Neural progenitor cell (in vitro differentiated cells): ENCODE results near the gene CAPN14. TPM values are rescaled to one million over a fixed set of nuclear protein-coding genes. Genes with fewer than 3 reads are reported as not detected.

Experiments
- DNase-seq: peaks from one replicate; pipeline ENCODE4 v3.0.0-alpha.2; 2016; ENCODE audit warnings: low spot score
- H2AFZ ChIP-seq: fragments of 200-600 bp; sonication (generic); replicated peaks from 2 replicates; pipeline ENCODE4 v1.6.1; 2016; ENCODE audit warnings: antibody characterized with exemption
- H3F3A ChIP-seq: fragments of 200-600 bp; sonication (generic); 2 replicates; pipeline ENCODE4 v1.6.1; 2016; ENCODE audit warnings: antibody characterized with exemption, low read depth
- H3K27ac ChIP-seq: fragments of 200-600 bp; sonication (generic); 2 replicates; pipeline ENCODE4 v1.5.1; 2016; ENCODE audit warnings: mild to moderate bottlenecking
- H3K27me3 ChIP-seq: fragments of 200-600 bp; sonication (generic); 2 replicates; pipeline ENCODE4 v1.6.1; 2016; ENCODE audit warnings: mild to moderate bottlenecking, moderate library complexity
- H3K36me3 ChIP-seq: fragments of 200-600 bp; sonication (generic); 2 replicates; pipeline ENCODE4 v1.5.1; 2016
- H3K4me1 ChIP-seq: fragments of 200-600 bp; sonication (generic); 2 replicates; pipeline ENCODE4 v1.6.1; 2016; ENCODE audit warnings: mixed run types
- H3K4me2 ChIP-seq: fragments of 200-600 bp; sonication (generic); 2 replicates; pipeline ENCODE4 v1.6.1; 2016
- H3K4me3 ChIP-seq: fragments of 200-600 bp; sonication (generic); 2 replicates; pipeline ENCODE4 v1.5.1; 2016
- H3K79me2 ChIP-seq: fragments of 200-600 bp; sonication (generic); 2 replicates; pipeline ENCODE4 v1.6.1; 2016; ENCODE audit warnings: low read depth
- H3K9ac ChIP-seq: fragments of 200-600 bp; sonication (generic); 2 replicates; pipeline ENCODE4 v1.6.1; 2016
- H3K9me3 ChIP-seq: fragments of 200-600 bp; sonication (generic); 2 replicates; pipeline ENCODE4 v1.5.1; 2016; ENCODE audit warnings: low read depth
- H4K20me1 ChIP-seq: fragments of 200-600 bp; sonication (generic); 2 replicates; pipeline ENCODE4 v1.6.1; 2016; ENCODE audit warnings: low read depth
- H3K27ac Mint-ChIP-seq: 3 replicates; pipeline ENCODE4 v1.8.0; 2021; ENCODE audit warnings: mixed read lengths
- H3K27me3 Mint-ChIP-seq: 2 replicates; pipeline ENCODE4 v1.8.0; 2022; ENCODE audit warnings: low read depth, mild to moderate bottlenecking, inconsistent platforms, moderate library complexity, mixed read lengths; ENCODE audit not compliant: insufficient read depth
- H3K36me3 Mint-ChIP-seq: 3 replicates; pipeline ENCODE4 v1.8.0; 2021; ENCODE audit warnings: mixed read lengths
- H3K4me1 Mint-ChIP-seq: 3 replicates; pipeline ENCODE4 v1.8.0; 2021; ENCODE audit warnings: mixed read lengths
- H3K4me3 Mint-ChIP-seq: 3 replicates; pipeline ENCODE4 v1.8.0; 2021; ENCODE audit warnings: mild to moderate bottlenecking, moderate library complexity, mixed read lengths
- H3K9me3 Mint-ChIP-seq: 3 replicates; pipeline ENCODE4 v1.8.0; 2020; ENCODE audit warnings: mixed read lengths
- EZH2 ChIP-seq: fragments of 200-600 bp; sonication (generic); IDR thresholded peaks from 2 replicates; pipeline ENCODE4 v1.6.1; 2017; ENCODE audit warnings: antibody characterized with exemption, mild to moderate bottlenecking, moderate library complexity
- EZH2phosphoT487 ChIP-seq: fragments of 200-600 bp; sonication (generic); IDR thresholded peaks from 2 replicates; pipeline ENCODE4 v1.6.1; 2017; ENCODE audit warnings: antibody characterized with exemption
- total RNA-seq: library from RNA; depleted of rRNA; stranded (reverse); fragments of >200 nt; gene quantifications from 2 replicates; pipeline ENCODE4 v1.2.3, GENCODE V29; 2015; ENCODE audit warnings: low replicate concordance
- TF ChIP-seq, protein P1 (sequence below): fragments of 200-600 bp; sonication (generic); IDR thresholded peaks from 2 replicates; pipeline ENCODE4 v1.5.1; 2017; ENCODE audit warnings: antibody characterized with exemption, mild to moderate bottlenecking

Gene CAPN14
- total RNA-seq, 1 donor from 2014 or later: 0.04 TPM

DNA sequence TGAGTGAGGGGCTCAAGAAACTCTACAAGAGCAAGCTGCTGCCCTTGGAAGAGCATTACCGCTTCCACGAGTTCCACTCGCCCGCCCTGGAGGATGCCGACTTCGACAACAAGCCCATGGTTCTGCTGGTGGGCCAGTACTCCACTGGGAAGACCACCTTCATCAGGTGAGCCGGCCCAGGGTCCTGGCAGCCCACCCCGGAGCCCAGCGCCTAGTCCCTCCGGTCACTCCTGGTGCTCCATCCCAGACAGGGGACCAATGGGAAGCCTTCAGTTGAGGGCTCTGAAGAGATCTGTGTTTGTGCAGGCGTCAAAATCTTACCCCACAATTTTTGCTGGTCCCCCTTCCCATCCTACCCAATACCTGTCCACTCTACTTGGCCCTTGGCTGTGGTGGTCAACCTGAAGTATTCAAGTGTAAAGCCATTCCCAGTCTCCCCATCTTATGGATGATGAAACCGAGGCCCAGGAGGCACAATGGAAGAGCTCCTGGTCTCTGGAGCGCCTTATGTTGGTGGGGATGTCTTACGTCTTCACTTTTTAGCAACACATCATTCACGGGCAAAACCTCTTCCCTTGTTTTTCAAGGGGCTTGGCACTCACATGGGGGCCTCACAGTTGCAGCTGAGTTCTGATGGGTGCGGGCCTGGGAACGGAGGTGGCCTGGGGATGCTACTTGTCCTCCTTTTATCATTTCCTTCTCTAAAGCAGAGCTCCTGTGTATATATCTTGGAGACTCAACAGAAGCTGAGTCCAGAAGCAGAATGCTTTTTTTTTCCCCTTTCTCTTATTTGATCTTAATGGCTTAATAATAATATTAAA, 17.6 kb upstream of the CAPN14 start:
- TF ChIP-seq EZH2phosphoT487: no peak
- no peak for TF ChIP-seq EZH2
- TF ChIP-seq, protein P1, sequence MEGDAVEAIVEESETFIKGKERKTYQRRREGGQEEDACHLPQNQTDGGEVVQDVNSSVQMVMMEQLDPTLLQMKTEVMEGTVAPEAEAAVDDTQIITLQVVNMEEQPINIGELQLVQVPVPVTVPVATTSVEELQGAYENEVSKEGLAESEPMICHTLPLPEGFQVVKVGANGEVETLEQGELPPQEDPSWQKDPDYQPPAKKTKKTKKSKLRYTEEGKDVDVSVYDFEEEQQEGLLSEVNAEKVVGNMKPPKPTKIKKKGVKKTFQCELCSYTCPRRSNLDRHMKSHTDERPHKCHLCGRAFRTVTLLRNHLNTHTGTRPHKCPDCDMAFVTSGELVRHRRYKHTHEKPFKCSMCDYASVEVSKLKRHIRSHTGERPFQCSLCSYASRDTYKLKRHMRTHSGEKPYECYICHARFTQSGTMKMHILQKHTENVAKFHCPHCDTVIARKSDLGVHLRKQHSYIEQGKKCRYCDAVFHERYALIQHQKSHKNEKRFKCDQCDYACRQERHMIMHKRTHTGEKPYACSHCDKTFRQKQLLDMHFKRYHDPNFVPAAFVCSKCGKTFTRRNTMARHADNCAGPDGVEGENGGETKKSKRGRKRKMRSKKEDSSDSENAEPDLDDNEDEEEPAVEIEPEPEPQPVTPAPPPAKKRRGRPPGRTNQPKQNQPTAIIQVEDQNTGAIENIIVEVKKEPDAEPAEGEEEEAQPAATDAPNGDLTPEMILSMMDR: no peak
- Mint-ChIP-seq H3K4me3 (peak overlapping the region; percentile 85), H3K9me3 (no peaks in the 10 kb centered on the region), H3K27ac (no peak overlapping the region), H3K36me3 (no peaks in the 10 kb centered on the region), H3K4me1 (peaks cover 33% of the 10 kb centered on the region), H3K27me3 (peaks cover 6% of the 10 kb centered on the region)
- no peaks in the 10 kb centered on the region for H3K36me3 ChIP-seq
- H3K9ac ChIP-seq: peak overlapping the region; percentile 37
- DNase-seq: no peak
- H2AFZ ChIP-seq: peak overlapping the region; percentile 53
- H3K4me2 ChIP-seq: peak overlapping the region; percentile 93
- peaks cover 6% of the 10 kb centered on the region for H4K20me1 ChIP-seq
- peak overlapping the region; percentile 69 for H3K4me3 ChIP-seq
- H3K79me2 ChIP-seq: peaks cover 5% of the 10 kb centered on the region
- no peak overlapping the region for H3K27ac ChIP-seq
- peaks cover 9% of the 10 kb centered on the region for H3K27me3 ChIP-seq
- peaks cover 10% of the 10 kb centered on the region for H3K4me1 ChIP-seq
- no peaks in the 10 kb centered on the region for H3K9me3 ChIP-seq
- no peaks in the 10 kb centered on the region for H3F3A ChIP-seq

DNA sequence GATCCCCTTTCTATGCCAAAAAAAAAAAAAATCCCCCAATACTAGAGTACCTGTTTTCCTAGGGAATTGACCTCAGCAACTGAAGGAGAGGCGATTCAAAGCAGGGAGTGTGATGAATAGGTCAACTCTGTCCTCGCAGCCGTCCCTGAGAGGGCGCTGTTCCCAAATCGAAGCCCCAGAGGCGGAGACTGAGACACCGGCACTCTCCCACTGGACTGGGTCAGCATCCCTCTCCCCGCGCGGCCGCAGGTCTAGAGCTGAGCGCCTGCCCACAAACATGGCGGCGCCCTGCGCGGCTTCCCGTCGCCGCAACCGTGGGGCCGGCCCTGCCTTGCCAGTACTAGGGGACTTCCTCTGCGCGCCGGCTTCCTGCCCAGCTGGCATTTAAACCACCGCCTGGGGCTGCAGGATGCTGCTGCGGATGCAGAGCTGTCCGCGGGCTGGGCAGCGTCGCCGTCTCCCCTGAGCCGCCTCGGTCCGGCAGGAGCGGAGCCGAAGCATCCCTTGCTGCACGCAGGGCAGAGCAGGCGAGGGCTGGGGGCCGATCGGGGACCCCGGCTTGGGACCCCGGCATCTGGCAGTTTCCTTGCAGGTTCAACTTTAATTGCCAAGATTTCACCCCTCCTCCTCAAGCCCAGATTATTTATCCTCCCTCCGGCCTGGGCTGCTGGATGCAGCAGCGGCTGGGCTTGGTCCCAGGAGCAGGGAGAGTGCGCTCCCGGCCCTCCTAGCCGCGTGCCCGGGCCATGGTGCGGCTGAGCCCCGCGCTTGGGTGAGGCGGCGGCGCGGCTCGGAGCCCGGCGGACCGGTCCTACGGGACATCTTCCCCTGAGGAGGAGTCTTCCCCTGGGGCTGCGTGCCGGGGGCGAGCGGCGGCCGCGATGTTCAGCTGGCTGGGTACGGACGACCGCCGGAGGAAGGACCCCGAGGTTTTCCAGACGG, 16.7 kb upstream of the CAPN14 start, which contains the start of gene EHD3:
TSS of gene EHD3 (plus strand) at position 412 of the 942 bp plus-strand sequence. CDS start at position 882, 470 bp downstream.
- Mint-ChIP-seq H3K9me3 (no peaks in the 10 kb centered on the region), H3K36me3 (no peaks in the 10 kb centered on the region), H3K27ac (no peak within 1 kb of the TSS), H3K4me1 (peaks cover 33% of the 10 kb centered on the region), H3K4me3 (peak within 1 kb of the TSS; percentile 85), H3K27me3 (peaks cover 6% of the 10 kb centered on the region)
- peaks cover 10% of the 10 kb centered on the region for H3K4me1 ChIP-seq
- H3K79me2 ChIP-seq: peaks cover 5% of the 10 kb centered on the region
- peaks cover 6% of the 10 kb centered on the region for H4K20me1 ChIP-seq
- DNase-seq: peak; percentile 98
- no peak within 1 kb of the TSS for H3K27ac ChIP-seq
- H3F3A ChIP-seq: no peaks in the 10 kb centered on the region
- H3K27me3 ChIP-seq: peaks cover 9% of the 10 kb centered on the region
- peak; percentile 42 for TF ChIP-seq EZH2
- TF ChIP-seq EZH2phosphoT487: peak; percentile 45
- TF ChIP-seq, protein P1: peak; percentile 80
- peak within 1 kb of the TSS; percentile 93 for H3K4me2 ChIP-seq
- H3K9me3 ChIP-seq: no peaks in the 10 kb centered on the region
- H3K36me3 ChIP-seq: no peaks in the 10 kb centered on the region
- H2AFZ ChIP-seq: peak within 1 kb of the TSS; percentile 53
- H3K9ac ChIP-seq: peak within 1 kb of the TSS; percentile 37
- H3K4me3 ChIP-seq: peak within 1 kb of the TSS; percentile 69

DNA sequence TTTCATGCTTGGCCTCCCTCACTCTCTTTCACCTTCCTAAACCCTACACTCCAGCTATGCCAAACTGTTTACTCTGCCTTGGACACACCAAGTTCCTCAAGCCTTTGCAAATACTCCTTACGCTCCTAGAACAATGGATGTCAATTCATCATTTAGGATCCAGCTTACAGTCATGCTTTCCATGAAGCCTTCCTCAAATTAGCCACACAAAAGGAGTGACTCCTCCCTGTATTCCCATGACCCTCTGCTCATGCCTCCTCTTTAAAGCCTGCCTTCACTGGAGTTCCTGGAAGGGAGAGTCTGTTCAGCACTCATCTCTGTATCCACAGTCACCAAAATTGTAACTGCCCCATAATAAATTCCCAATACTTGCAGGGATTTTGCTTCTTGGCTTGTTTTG, 15.9 kb upstream of the CAPN14 start:
- Histone ChIP-seq H4K20me1 (peaks cover 6% of the 10 kb centered on the region), H3F3A (no peaks in the 10 kb centered on the region), H3K4me2 (no peak overlapping the region), H3K27me3 (peaks cover 9% of the 10 kb centered on the region), H3K36me3 (no peaks in the 10 kb centered on the region), H2AFZ (peak overlapping the region; percentile 45), H3K79me2 (peaks cover 5% of the 10 kb centered on the region), H3K27ac (no peak overlapping the region), H3K4me3 (no peak overlapping the region), H3K9ac (no peak overlapping the region), H3K9me3 (no peaks in the 10 kb centered on the region), H3K4me1 (peaks cover 10% of the 10 kb centered on the region)
- DNase-seq: no peak
- Mint-ChIP-seq H3K36me3 (no peaks in the 10 kb centered on the region), H3K4me3 (peak overlapping the region; percentile 85), H3K4me1 (peaks cover 33% of the 10 kb centered on the region), H3K27me3 (peaks cover 3% of the 10 kb centered on the region), H3K9me3 (no peaks in the 10 kb centered on the region), H3K27ac (no peak overlapping the region)
- no peak for TF ChIP-seq EZH2
- TF ChIP-seq, protein P1: no peak
- TF ChIP-seq EZH2phosphoT487: no peak
